NCI-H345 treated with DMSO at 0.1 percent for 48 hours (cell line): Measurements from ENCODE around the gene TFB2M.

Source experiments
- DNase-seq: peaks from one replicate; lab custom pipeline; 2025; ENCODE audit not compliant: unreplicated experiment; lab: John Stamatoyannopoulos, UW

TFB2M gene

DNA sequence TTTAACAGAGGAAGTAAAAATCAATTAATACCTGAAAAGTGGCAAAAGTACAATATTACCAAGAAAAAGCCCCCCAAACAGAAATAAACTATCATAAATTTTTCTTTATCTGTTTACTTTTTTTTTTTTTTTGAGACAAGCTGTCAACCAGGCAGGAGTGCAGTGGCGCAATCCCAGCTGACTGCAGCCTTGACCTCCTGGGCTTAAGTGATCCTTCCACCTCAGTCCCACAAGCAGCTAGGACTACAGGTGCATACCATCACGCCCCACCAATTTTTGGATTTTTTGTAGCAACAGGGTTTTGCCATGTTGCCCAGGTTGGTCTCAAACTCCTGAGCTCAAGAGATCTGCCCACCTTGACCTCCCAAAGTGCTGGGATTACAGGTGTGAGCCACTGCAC lies 8.0 kb downstream of the TFB2M start:
- no peak for DNase-seq

DNA sequence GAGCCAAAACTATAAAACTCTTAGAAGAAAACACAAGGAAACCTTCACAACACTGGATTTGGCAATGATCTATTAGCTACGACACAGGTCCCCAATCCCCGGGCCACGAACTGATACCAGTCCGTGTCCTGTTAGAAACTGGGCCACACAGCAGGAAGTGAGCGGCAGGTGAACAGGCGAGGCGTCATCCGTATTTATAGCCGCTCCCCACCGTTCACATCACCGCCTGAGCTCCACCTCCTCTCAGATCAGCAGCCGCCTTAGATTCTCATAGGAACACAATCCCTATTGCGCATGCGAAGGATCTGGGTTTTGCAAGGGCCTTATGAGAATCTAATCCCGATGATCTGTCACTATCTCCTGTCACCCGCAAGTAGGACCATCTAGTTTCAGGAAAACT lies 11.9 kb downstream of the TFB2M start:
- no peak for DNase-seq

DNA sequence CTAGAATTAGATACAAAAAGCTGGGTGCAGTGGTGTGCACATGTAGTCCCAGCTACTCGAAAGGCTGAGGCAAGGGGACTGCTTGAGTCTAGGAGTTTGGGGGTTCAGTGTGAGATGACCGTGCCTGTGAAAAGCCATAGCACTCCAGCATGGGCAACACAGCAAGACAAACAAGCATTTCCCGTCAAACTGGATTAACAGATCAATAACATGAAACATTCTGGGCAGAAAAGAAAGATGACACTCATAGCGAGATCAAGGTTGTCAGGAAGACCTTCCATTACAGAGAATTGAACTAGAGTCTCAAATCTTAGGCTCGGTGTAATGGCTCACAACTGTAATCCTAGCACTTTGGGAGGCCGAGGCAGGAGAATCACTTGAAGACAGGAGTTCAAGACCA lies 14.0 kb downstream of the TFB2M start:
- no peak for DNase-seq

DNA sequence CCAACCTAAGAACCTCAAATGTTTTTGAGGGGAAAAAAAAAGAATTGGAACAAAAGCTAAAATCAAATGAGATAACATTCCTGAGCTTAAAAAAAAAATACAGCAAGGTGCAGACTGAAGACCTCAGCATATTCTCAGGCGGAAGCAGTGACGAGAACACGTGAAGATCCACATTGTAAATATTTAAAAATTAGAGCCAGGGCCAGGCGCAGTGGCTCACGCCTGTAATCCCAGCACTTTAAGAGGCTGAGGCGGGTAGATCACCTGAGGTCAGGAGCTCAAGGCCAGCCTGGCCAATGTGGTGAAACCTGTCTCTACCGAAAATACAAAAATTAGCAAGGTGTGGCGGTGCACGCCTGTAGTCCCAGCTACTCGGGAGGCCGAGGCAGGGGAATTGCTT lies 15.7 kb downstream of the TFB2M start:
- no peak for DNase-seq

DNA sequence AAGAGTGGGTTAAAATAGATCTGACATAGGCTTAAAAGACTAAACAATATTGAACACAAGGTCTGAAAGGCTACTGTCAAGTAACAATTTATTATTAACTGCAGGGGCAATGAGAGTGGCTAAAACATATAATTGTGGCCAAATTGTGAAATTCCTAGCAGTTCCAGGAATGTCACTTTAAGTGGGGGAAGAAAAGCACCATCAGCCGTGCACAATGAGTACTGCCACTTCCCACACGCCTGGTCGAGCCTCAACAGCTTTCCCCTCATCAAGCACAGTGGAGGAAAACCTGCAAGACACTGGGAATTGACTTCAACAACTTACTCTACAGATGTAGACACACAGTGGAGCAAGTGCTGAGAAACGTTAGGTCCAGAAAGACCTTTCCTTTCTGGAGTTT lies 16.4 kb downstream of the TFB2M start:
- DNase-seq: no peak

DNA sequence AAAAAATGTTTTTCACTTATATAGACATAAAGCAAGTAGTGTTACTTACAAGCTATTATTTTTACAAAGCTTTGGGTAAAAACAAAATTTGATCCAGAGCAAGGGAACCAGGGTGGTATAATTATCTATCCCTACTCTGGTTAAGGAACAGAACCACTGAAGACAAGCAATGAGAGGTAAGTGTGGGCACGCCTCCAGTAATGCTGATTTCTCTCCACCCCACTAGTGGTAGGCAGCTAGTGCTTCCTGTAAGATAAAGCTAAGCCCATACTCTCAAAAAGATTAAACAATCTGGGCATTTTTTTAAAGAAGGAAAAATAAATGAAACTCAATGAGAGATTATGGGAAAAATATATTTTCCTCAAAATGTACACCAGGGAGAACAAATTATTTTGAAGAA lies 22.1 kb downstream of the TFB2M start:
- no peak for DNase-seq

DNA sequence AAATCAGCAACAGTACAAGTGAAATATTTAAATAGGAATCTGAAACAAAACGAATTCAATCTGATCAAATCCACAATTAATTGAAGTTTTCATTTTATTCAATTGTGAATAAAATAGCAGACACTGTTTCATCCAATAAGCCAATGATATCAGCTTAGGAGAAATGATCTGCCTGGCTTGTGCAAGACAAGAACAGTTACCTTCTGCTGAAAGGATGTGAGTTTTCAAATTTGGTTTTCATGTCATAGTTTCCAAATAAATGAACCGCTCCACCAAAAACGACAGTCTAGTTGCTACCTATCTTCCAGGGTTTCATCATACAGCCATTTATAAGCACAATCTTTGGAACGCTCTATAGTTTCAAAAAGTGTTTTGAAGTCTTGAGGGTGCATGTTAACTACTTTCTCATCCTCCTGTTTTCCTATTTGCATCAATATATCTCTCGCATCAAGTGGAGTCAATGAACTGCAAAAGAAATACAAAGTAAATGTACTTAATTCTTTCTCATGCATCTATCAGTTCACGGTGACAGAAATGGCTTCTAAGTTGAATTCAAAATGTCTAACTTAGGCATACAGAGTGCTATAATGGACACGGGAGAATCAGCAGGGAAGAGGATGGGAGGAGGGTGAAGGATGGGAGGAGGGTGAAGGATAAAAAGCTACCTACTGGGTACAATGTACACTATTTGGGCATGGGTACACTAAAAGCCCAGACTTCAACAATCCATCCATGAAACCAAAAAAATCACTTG lies 25.1 kb downstream of the TFB2M start:
- no peak for DNase-seq

DNA sequence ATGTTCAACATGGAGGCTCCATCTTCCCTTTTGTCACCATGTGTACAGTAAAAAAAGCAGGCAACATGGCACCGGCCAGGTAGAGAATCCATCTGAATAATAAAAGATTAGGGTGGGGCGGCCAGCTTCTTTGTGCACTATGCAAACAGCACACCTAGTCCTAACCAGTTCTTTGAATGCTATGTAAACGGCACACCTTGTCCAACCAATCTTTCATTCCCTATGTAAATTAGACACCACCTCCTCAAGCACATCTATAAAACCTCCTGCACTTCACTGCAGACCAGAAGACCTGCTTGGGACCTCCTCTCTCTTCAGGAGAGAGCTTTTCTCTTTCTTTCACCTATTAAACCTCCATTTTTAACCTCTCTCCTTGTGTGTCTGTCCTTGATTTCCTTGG lies 28.2 kb downstream of the TFB2M start:
- DNase-seq: no peak

DNA sequence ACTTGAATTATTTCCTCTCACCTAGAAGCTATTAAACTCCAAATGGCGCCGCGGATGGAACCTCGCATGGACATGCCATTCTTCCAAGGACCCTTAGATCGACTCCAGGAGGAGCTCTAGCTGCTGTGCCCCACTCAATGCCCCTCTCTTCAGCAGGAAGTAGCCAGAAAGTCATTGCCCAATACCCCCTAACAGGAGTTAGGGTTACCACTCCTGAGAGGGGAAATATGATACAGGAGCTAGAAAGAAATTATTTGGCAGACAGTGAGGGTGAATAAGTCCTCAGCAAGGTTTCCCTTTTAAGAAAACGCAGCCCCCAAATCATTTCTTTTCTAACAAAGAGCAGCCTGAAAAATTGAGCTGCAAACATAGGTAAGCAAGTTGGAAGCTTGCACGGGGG lies 28.6 kb downstream of the TFB2M start:
- DNase-seq: no peak

DNA sequence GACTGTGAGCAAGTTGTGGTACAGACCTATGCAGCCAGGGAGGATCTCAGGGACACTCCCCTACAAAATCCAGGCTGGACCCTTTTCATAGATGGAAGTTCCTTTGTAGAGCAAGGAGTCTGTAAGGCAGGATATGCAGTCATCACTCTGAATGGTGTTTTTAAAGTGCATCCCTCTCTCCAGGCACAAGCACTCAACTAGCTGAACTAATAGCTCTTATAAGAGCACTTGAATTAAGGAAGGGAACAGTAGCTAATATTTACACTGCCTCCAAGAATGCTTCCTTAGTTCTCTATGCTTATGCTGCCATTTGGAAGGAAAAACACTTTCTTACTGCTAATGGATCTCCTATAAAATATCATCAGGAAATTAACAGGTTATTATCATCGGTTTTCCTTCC lies 31.9 kb downstream of the TFB2M start:
- DNase-seq: no peak

DNA sequence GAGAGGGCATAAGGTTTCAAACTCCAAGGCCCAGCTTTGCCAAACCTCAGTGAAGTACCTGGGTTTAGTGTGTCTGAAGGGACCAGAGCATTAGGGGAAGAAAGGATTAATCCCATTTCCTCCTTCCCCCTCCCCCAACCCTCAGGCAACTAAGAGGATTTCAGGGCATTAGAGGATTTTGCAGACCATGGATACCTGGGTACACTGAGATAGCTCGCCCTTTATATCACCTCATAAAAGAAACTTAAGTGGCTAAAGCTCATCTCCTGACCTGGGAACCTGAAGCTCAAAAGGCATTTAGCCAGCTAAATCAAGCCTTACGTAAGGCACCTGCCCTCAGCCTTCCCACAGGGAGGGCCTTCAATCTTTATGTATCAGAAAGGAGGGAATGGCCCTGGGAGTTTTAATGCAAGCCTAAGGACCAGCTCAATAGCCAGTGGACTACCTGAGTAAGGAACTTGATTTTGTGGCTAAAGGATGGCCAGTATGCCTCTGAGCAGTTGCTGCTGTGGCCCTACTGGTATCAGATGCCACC lies 32.6 kb downstream of the TFB2M start:
- no peak for DNase-seq

DNA sequence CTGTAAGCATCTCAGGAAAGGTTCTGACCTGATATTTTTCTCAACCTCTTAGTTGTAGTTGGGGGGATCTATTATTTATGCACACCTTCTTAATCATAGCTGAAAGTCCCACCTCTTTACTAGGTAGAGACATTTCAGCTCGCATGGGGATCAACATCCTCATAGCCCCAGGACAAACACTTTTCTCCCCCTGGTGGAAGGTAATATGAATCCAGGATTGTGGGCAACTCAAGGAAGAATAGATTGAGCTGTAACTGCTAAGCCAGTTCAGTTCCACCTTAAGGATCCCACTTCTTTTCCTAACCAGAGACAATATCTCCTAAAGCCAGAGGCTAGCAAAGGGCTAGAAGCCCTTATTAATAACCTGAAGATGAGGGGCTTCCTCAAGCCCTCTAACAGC lies 33.5 kb downstream of the TFB2M start:
- no peak for DNase-seq

DNA sequence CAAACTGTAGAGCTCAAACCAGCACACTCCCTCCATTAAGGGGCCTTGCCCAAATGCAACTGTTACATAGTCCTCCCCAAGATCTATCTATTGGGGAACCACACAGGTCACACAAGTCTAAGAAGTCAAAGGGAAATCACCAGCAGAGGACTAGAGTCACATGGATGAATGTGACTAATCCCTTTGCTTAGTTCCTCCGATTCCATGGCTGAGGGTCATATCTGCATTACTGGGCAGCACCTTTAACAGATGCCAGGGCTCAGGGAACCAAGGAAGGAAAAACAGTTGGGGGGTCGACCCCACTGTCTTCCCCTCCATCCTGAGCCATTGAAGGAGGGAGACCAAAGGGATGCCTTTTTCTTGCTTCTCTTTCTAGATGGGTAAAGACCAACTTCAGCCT lies 35.6 kb downstream of the TFB2M start:
- DNase-seq: no peak

DNA sequence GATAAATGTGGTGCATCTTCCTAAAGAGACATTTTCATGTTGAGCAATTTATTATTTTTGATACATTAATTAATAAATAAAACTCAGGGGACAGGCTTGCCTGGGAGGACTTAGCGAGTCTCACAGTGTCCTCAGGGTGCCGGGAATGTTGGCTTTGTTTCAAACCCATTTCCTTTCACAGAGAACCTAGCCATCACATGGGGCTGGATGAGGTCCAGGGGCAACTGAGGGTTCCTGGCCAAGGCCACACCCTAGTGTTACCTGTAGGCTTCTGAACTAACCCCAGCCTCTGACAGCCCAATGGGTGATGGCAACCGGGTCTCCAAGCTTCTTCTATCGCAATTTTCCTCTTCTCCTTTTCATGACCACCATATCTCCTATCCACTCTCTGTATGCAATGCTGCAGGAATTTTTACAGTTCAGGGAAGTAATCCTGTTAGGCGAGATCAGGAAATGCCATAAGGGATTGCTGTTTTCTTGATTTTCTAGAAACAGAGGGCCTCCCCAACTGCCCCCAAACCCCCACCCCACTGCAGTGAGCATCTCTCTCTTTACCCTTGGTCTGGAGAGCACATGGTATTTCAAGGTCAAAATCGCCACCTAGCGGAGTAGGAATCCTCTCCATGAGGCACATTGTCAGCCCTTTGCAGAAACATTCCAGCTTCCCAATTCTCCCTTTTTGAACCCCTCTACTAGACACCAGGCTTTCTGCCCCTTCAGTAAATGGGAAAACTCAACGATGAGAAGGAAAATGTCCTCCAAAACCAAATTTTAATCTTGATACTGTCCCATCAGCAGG lies 36.9 kb downstream of the TFB2M start:
- no peak for DNase-seq

DNA sequence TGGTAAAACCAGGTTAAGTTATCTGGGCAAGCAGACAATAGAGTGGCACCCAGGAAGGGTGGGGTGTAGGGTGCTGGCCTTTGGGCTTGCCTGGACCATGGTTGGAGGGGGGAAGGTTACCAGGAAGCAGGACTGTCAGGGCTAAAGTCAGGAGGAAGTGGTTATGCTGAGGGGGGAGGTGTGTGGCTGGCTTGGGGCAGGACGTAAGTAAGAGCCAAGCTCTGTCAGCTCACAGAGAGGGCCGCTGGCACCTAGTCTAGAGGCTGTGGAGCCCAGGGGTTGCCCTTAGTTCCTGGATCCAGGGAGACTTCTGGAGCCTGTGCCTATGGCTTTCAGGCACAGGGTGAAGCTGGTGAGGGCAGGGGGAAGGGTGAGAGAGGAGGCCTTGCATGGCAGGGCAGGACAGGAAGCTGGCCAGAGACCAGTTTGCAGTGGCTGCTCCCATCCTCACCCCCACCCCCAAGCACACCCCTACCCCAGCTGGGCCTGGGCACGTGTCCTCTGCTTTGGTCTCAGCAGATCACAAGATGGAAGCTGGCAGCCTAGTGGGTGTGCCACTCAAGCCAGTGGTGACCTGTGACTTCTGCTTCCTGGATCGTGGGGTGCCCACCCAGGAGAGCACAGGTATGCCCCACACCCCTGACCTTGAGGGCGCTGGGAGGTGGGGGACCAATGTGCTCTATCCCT lies 38.5 kb downstream of the TFB2M start:
- DNase-seq: no peak

DNA sequence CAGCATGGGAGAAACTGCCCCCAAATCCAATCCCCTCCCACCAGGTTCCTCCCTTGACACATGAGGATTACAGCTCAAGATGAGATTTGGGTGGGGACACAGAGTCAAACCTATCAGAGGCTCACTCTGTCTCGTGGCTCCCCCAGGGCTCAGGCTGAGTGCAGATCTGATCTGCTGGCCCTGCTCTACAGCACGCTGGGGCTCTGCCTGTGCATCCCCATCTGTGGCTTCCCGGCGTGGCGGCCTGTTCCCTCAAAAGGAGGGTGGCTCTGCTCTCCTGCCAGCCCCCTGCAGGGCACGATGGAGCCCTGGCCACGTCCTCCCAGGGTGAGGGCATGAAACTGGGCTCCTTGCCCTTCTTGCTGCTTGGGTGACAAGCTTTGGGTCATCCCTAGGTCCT lies 39.1 kb downstream of the TFB2M start:
- no peak for DNase-seq

DNA sequence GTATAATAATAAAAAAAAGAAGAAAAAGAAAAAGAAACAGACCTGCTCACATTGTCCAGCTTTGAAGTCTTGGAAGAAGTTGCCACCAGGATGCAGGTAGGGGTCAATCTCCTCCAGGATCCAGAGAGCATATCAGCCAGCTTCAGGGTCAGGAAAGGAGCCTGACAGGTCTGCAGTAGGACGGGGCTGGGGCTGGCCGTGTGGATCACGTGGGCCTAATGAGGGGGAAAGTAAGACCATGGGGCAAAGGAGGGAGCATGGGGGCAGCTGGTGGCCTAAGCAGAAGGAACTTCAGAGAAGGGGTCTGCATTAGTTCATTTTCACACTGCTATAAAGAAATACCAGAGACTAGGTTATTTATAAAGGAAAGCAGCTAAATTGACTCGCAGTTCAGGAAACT lies 39.7 kb downstream of the TFB2M start:
- DNase-seq: no peak

DNA sequence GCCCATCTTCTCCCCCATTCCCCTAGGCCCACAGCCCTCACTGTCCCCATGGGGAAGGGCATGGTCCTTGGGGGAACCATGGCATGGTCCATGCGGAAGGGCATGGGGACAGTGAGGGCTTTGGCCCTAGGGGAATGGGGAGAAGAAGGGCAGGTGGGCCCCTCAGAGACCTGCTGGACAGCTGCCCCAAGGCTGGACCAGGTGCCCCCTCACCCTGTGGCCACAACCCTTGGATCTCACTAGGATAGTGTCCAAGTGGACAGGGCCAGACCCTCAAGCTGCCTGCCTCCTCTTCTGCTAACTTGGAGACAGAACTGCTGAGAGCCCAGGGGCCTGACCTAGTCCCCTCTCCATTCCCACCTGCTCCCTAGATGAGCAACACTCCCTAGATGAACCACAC lies 46.5 kb downstream of the TFB2M start:
- DNase-seq: no peak

DNA sequence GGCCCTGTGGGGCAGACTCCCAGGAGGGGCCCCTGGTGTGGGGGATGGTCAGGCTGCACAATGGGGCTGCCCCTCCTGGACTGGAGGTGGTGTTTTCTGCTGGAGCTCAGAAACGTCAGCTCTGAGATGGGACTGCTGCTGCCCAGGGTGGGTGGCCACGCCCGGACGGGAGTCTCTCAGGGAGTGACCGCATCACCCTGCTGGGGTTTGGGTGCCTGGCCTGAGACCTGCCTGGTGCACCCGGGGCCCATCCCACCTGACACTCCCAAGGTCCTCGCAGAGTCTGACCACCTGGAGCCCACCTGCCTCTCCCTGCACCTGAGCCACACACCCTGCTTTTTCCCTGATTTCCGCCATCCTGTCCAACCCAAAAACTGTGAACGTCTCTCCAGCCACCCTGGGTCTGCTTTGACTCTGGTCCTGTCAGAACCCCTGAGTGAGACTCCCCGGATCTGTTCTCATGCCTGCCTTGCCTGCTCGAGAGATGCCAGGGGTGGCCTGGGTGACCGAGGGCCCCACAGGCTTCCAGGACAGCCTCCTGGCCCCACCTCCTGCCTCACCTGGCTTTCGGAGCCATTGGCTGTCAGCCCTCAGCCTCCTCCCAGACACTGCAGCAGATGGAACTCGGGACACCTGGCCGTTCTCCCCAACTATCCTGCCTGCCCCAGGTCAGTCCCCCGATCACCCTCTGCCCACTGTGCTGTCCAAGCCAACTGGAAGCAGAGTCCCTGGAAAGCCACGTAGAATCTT lies 47.4 kb downstream of the TFB2M start:
- DNase-seq: no peak

DNA sequence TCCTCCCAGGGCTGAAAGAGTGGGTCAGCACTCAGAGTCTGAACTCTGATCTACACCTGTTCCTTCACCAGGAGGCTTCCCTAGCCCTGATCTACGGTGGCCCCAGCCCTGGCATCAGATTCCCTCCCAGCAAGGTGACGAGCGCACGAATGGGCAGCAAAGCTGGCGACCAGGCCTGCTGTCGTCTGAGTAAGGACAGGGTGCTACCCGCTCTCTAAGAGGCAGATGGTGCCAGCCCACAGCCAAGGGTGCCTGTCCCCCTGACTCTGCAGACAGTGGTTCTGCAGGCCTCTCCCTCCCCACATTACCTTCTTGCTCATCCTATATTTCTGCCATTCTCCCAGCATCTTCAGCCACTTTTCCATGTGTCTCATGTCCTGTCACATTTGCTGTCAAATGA lies 48.7 kb downstream of the TFB2M start:
- DNase-seq: no peak

DNA sequence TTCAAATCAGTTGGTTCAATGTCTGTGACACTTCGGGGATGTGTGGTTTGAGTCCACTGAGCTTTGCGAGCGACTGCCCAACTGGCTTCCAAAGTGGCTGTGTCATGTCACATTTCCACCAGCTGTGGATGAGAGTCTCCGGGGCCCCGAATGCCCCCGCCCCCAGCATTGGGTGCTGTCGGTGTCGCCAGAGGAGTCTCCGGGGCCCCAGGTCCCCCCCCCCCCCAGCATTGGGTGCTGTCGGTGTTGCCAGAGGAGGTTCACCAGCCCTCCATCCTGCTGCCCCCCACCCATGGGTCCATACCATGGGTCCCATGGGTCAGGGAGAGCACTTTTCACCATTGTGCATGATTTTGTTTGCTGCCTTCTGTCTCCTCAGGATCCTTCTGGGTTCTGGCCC lies 49.9 kb downstream of the TFB2M start:
- no peak for DNase-seq
